Activated naive CD4-positive, alpha-beta T cell treated with anti-CD3 and anti-CD28 coated beads, Interleukin-2, amount 50 U/mL, for 16 hours (primary cell): ENCODE measurements around the gene EEA1.

Source experiments
- DNase-seq: peaks from one replicate; pipeline ENCODE4 v3.0.0-alpha.2; 2020

EEA1 gene

GRCh38 chr12:92739113-92739512 is 190.0 kb downstream of the EEA1 start:
- DNase-seq = no peak

- DNase-seq = no peak
Observed at GRCh38 chr12:92737855-92738850, 190.9 kb downstream of the EEA1 start.

- DNase-seq = no peak
Observed at GRCh38 chr12:92736605-92737004, 192.5 kb downstream of the EEA1 start.

GRCh38 chr12:92735131-92735721 is 193.9 kb downstream of the EEA1 start:
- no peak for DNase-seq

- DNase-seq = no peak
Observed at GRCh38 chr12:92733661-92734060, 195.4 kb downstream of the EEA1 start.

- DNase-seq = no peak
Observed at GRCh38 chr12:92733181-92733580, 195.9 kb downstream of the EEA1 start.

GRCh38 chr12:92732716-92733115 is 196.4 kb downstream of the EEA1 start:
- DNase-seq = no peak

- no peak for DNase-seq
Observed at GRCh38 chr12:92732216-92732615, 196.9 kb downstream of the EEA1 start.

GRCh38 chr12:92730758-92731157 is 198.3 kb downstream of the EEA1 start:
- DNase-seq = no peak

GRCh38 chr12:92729773-92730305 is 199.3 kb downstream of the EEA1 start:
- no peak for DNase-seq

- no peak for DNase-seq
Observed at GRCh38 chr12:92726850-92727249, 202.2 kb downstream of the EEA1 start.

- no peak for DNase-seq
Observed at GRCh38 chr12:92722897-92723296, 206.2 kb downstream of the EEA1 start.

- no peak for DNase-seq
Observed at GRCh38 chr12:92721656-92722055, 207.4 kb downstream of the EEA1 start.

GRCh38 chr12:92721130-92721529 is 208.0 kb downstream of the EEA1 start:
- no peak for DNase-seq
